Stomach (tissue), 9 donors: ENCODE measurements around the gene DPYD. TPM values are rescaled to one million over a fixed set of nuclear protein-coding genes. Genes with fewer than 3 reads are reported as not detected.

Experiments
- DNase-seq, 2 donors: peaks; one replicate each; pipeline versions ENCODE4 v3.0.0 to v3.0.0-alpha.2; 2013 to 2019
- H3K27ac ChIP-seq, 5 donors: fragments of 200-600 bp in 4 of 5; sonication (generic) in 4 of 5; one replicate each; pipeline ENCODE4 v1.5.1; 2013 to 2019; ENCODE audit warnings: mild to moderate bottlenecking in 1 of 5, moderate library complexity in 1 of 5
- H3K27me3 ChIP-seq, 3 donors: fragments of 200-600 bp; sonication (generic); one replicate each; pipeline ENCODE4 v1.5.1; 2017 to 2019; ENCODE audit warnings: mixed run types in 1 of 3
- H3K36me3 ChIP-seq, 4 donors: fragments of 200-600 bp; sonication (generic); 1 replicate in 3 of 4; 2 replicates in 1 of 4; pipeline ENCODE4 v1.5.1; 2016 to 2019
- H3K4me1 ChIP-seq, 4 donors: fragments of 200-600 bp; sonication (generic); one replicate each; pipeline ENCODE4 v1.5.1; 2016 to 2019
- H3K4me3 ChIP-seq, 4 donors: fragments of 200-600 bp; sonication (generic) in 3 of 4; one replicate each; pipeline ENCODE4 v1.5.1; 2016 to 2019; ENCODE audit warnings: mild to moderate bottlenecking in 1 of 4
- H3K9me3 ChIP-seq, 4 donors: fragments of 200-600 bp; sonication (generic); one replicate each; pipeline ENCODE4 v1.5.1; 2016 to 2019
- EP300 ChIP-seq: sonication (generic); formaldehyde crosslinking; IDR thresholded peaks from one replicate; pipeline ENCODE4 v1.6.1; 2017; ENCODE audit warnings: antibody characterized with exemption
- POLR2A ChIP-seq, 4 donors: fragments of 450-650 bp; IDR thresholded peaks; one replicate each; pipeline ENCODE4 v1.6.1; 2016; ENCODE audit warnings: antibody characterized with exemption in 4 of 4, control low read depth in 2 of 4, mild to moderate bottlenecking in 1 of 4, moderate library complexity in 1 of 4
- POLR2AphosphoS5 ChIP-seq, 3 donors: sonication (generic); formaldehyde crosslinking; IDR thresholded peaks; one replicate each; pipeline ENCODE4 v1.6.1; 2016; ENCODE audit warnings: antibody characterized with exemption in 3 of 3
- WGBS, 5 donors: extraction: QIAGEN DNeasy Blood & Tissue Kit in 3 of 5; methylation state at CpG; one replicate each; pipeline versions ENCODE4 v1.1.5 to v1.1.7; 2013 to 2018; 5-methylcytosine and 5-hydroxymethylcytosine counted together
- intact Hi-C: fragments of 100-400 bp; cut with DNase I; formaldehyde crosslinking; loops from one replicate; pipeline ENCODE4 v1.15.1; 2023; ENCODE audit warnings: low total_unique reads
- polyA plus RNA-seq, 3 donors: library from polyadenylated mRNA; stranded (reverse); fragments of 200-250 nt; gene quantifications; one replicate each; pipeline ENCODE4 v1.2.3, GENCODE V29; 2013
- total RNA-seq, 5 donors: library from RNA; depleted of rRNA; stranded (reverse); fragments of >200 nt; gene quantifications; one replicate each; pipeline versions ENCODE4 v1.1.0 to v1.2.3, GENCODE V29; 2014 to 2016
- TF ChIP-seq, protein P1 (sequence below), 7 experiments: fragments of 450-650 bp in 4 of 7; fragments of 200-600 bp in 3 of 7; sonication (generic) in 3 of 7; IDR thresholded peaks; one replicate each; pipeline ENCODE4 v1.5.1; 2016 to 2019; ENCODE audit warnings: antibody characterized with exemption in 7 of 7, control low read depth in 2 of 7, mild to moderate bottlenecking in 1 of 7
- donor health status: healthy with polysubstance abuse.
- donor health status: Bipolar disorder and iron deficiency.
- donor health status: healthy.

The DPYD gene
- total and polyA plus RNA-seq, 8 donors, result 7.5 to 58.2 (median 18.2) TPM

DNA sequence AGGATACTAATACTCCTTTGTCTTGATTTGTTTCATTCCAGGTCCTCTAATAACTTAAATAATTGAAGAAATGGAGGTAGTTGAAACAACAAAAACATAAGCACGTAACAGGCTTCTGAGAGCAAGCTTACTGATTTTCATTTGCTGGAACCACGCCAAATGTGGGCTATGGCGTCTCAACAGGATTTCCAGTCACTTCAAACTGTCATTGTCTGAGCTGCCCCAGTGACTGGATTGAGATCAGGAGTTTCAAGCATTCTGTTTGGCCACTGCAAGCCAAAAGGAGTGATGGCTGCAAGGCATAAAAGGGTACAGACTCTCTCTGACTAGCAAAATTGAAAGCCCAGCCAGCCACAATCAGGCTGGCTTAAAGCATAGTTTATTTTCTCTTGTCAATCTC is 289.9 kb downstream of the DPYD start:
- 33 to 50% (median 46%) methylated on average over 3 of the region's 3 CpGs for WGBS, 5 donors
- Histone ChIP-seq H3K27ac (no peak overlapping the region), H3K27me3 (no peaks in the 10 kb centered on the region), H3K36me3 (peaks cover 0 to 3% (median 0%) of the 10 kb centered on the region in 4 donors), H3K4me1 (peaks cover 0 to 10% (median 0%) of the 10 kb centered on the region in 4 donors), H3K9me3 (no peaks in the 10 kb centered on the region), H3K4me3 (no peak overlapping the region)
- TF ChIP-seq EP300 (no peak), POLR2A (IDR thresholded peaks at IDR 0.05) (no peak), POLR2AphosphoS5 (IDR thresholded peaks at IDR 0.05) (no peak)
- TF ChIP-seq, protein P1, sequence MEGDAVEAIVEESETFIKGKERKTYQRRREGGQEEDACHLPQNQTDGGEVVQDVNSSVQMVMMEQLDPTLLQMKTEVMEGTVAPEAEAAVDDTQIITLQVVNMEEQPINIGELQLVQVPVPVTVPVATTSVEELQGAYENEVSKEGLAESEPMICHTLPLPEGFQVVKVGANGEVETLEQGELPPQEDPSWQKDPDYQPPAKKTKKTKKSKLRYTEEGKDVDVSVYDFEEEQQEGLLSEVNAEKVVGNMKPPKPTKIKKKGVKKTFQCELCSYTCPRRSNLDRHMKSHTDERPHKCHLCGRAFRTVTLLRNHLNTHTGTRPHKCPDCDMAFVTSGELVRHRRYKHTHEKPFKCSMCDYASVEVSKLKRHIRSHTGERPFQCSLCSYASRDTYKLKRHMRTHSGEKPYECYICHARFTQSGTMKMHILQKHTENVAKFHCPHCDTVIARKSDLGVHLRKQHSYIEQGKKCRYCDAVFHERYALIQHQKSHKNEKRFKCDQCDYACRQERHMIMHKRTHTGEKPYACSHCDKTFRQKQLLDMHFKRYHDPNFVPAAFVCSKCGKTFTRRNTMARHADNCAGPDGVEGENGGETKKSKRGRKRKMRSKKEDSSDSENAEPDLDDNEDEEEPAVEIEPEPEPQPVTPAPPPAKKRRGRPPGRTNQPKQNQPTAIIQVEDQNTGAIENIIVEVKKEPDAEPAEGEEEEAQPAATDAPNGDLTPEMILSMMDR (IDR thresholded peaks at IDR 0.05), result no peak
- peak in 1 of 2 donors; percentile 63 for DNase-seq
- intact Hi-C loops, result no loop called here

DNA sequence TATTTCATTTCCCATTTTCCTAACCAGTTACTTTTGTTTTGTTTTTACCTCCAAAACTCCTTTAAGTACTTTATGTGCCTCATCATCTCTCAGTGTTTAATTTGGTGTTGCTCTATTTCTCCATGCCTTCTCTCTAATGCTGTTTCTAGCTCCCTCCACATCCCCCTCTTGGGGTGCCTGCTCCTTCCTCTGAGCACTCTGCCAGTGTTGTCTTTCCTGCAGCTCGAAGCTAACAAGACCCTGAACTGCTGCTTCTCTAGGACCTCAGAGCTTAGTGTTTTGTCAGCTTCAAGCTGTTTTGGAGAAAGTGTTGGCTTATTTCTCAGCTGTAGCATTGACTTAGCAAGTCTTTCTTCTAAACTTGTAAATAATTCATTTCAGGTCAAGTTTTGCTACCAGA is 290.6 kb downstream of the DPYD start:
- TF ChIP-seq EP300 (no peak), POLR2AphosphoS5 (IDR thresholded peaks at IDR 0.05) (no peak), POLR2A (IDR thresholded peaks at IDR 0.05) (no peak)
- TF ChIP-seq, protein P1 (IDR thresholded peaks at IDR 0.05), result no peak
- H3K27me3 ChIP-seq, result no peaks in the 10 kb centered on the region
- DNase-seq, result peak in 1 of 2 donors; percentile 5
- no peak overlapping the region for H3K27ac ChIP-seq
- intact Hi-C loops, result no loop called here
- no peak overlapping the region for H3K4me3 ChIP-seq
- no peaks in the 10 kb centered on the region for H3K9me3 ChIP-seq
- H3K4me1 ChIP-seq, result peaks cover 0 to 10% (median 0%) of the 10 kb centered on the region in 4 donors
- peaks cover 0 to 3% (median 0%) of the 10 kb centered on the region in 4 donors for H3K36me3 ChIP-seq
- WGBS, 5 donors, result 24 to 55% (median 49%) methylated on average over 1 of the region's 1 CpG

DNA sequence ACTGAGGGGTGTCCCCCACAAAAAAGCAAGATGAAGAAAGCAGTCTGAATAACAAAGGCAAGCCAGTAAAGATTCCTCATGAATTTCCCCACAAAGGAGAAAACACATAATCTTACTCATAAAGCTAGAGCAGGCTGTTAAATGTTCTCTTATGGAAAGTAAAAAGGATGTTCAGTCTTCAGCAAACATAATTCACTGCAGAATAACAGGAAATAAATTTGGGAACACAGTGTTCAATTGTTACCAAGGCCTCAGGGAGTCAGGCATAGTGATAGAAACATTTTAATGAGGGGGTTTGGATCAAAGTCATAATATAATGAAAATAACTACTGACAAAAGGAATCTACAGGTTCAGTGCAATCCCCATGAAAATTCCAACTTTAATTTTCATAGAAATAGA is 297.6 kb downstream of the DPYD start:
- no peaks in the 10 kb centered on the region for H3K9me3 ChIP-seq
- intact Hi-C loops, result no loop called here
- no peak overlapping the region for H3K4me3 ChIP-seq
- DNase-seq, result no peak
- TF ChIP-seq, protein P1 (IDR thresholded peaks at IDR 0.05), result no peak
- TF ChIP-seq POLR2AphosphoS5 (IDR thresholded peaks at IDR 0.05) (no peak), POLR2A (IDR thresholded peaks at IDR 0.05) (no peak), EP300 (no peak)
- no peaks in the 10 kb centered on the region for H3K27me3 ChIP-seq
- no peak overlapping the region for H3K27ac ChIP-seq
- no peaks in the 10 kb centered on the region for H3K4me1 ChIP-seq
- no peaks in the 10 kb centered on the region for H3K36me3 ChIP-seq

DNA sequence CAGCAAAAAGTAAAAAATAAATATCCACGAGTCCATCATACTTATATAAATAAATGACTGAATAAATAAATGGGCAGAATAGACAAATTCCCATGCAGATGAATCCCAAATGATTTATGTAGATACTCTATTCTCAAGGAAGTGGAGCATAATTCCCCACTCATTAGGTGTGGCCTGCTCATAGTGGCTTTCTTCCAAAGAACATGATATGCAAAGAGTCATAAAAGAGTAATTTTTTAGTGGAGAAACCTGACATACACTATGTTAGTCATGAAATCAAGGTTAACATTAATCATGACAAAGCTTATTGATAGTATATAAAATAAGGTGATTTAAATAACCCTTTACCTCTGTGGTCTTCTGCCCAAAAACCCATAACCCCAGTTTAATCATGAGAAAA is 298.9 kb downstream of the DPYD start:
- no peak for DNase-seq
- 81 to 91% (median 85%) methylated on average over 1 of the region's 1 CpG for WGBS, 5 donors
- H3K36me3 ChIP-seq, result no peaks in the 10 kb centered on the region
- H3K27ac ChIP-seq, result no peak overlapping the region
- no peaks in the 10 kb centered on the region for H3K4me1 ChIP-seq
- TF ChIP-seq EP300 (no peak), POLR2A (IDR thresholded peaks at IDR 0.05) (no peak), POLR2AphosphoS5 (IDR thresholded peaks at IDR 0.05) (no peak)
- TF ChIP-seq, protein P1 (IDR thresholded peaks at IDR 0.05), result no peak
- H3K27me3 ChIP-seq, result no peaks in the 10 kb centered on the region
- no peak overlapping the region for H3K4me3 ChIP-seq
- intact Hi-C loops, result no loop called here
- no peaks in the 10 kb centered on the region for H3K9me3 ChIP-seq
